ENCODE results near the gene TUT7.

TUT7 gene

GRCh38 chr9:86252870-86253269 is 101.3 kb downstream of the TUT7 start:
- DNase-seq (ENCODE audit: low spot score), result no peak

- DNase-seq (ENCODE audit: low spot score), result no peak
These were observed 104.1 kb downstream of the TUT7 start for GRCh38 chr9:86250123-86250522.

- no peak for DNase-seq (ENCODE audit: low spot score)
These were observed 105.5 kb downstream of the TUT7 start for GRCh38 chr9:86248746-86249145.

- no peak for DNase-seq (ENCODE audit: low spot score)
These were observed 107.5 kb downstream of the TUT7 start for GRCh38 chr9:86246752-86247161.

GRCh38 chr9:86242071-86242470 is 112.1 kb downstream of the TUT7 start:
- no peak for DNase-seq (ENCODE audit: low spot score)

GRCh38 chr9:86241216-86241615 is 113.0 kb downstream of the TUT7 start:
- no peak for DNase-seq (ENCODE audit: low spot score)

GRCh38 chr9:86238861-86239770 is 115.1 kb downstream of the TUT7 start:
- peak; percentile 18 for DNase-seq (ENCODE audit: low spot score)

Measured in cerebellar cortex (tissue), 1 donor.